Mesenchymal stem cell (in vitro differentiated cells and primary cell): ENCODE data around the gene GRIK4.
A peak's percentile ranks its signal among the peaks of the same experiment; 100 is the strongest.

Experiments
- DNase-seq: peaks from one replicate; pipeline ENCODE4 v3.0.0-alpha.2; 2013
- H2AFZ ChIP-seq: one replicate; pipeline ENCODE4 v1.6.1; 2013; ENCODE audit warnings: low read depth, mild to moderate bottlenecking, control low read depth, inconsistent platforms, low read length, moderate library complexity
- H2AK5ac ChIP-seq: 2 replicates; pipeline ENCODE4 v1.6.1; 2013; ENCODE audit warnings: low read length, moderate library complexity, mild to moderate bottlenecking, inconsistent platforms; ENCODE audit not compliant: severe bottlenecking
- H2BK120ac ChIP-seq: one replicate; pipeline ENCODE4 v1.6.1; 2013; ENCODE audit warnings: low read depth, mild to moderate bottlenecking, inconsistent platforms, low read length, moderate library complexity
- H2BK12ac ChIP-seq, 2 experiments: one replicate each; pipeline ENCODE4 v1.6.1; 2013; ENCODE audit warnings: inconsistent platforms in 2 of 2, low read length in 2 of 2, mild to moderate bottlenecking in 2 of 2, moderate library complexity in 2 of 2, control low read depth in 1 of 2
- H2BK15ac ChIP-seq: one replicate; pipeline ENCODE4 v1.6.1; 2013; ENCODE audit warnings: mild to moderate bottlenecking, low read depth, inconsistent platforms; ENCODE audit not compliant: poor library complexity, severe bottlenecking
- H2BK5ac ChIP-seq: 2 replicates; pipeline ENCODE4 v1.6.1; 2013; ENCODE audit warnings: low read depth, mild to moderate bottlenecking, low read length, control low read depth, inconsistent platforms; ENCODE audit not compliant: poor library complexity, severe bottlenecking
- H3K14ac ChIP-seq, 2 experiments: one replicate each; pipeline ENCODE4 v1.6.1; 2013; ENCODE audit warnings: inconsistent platforms in 2 of 2, low read length in 2 of 2, control low read depth in 1 of 2, mild to moderate bottlenecking in 1 of 2, moderate library complexity in 1 of 2
- H3K18ac ChIP-seq, 2 experiments: one replicate each; pipeline ENCODE4 v1.6.1; 2013; ENCODE audit warnings: inconsistent platforms in 2 of 2, low read length in 2 of 2, control low read depth in 1 of 2, low read depth in 1 of 2, mild to moderate bottlenecking in 1 of 2
- H3K23ac ChIP-seq, 2 experiments: one replicate each; pipeline ENCODE4 v1.6.1; 2013; ENCODE audit warnings: inconsistent platforms in 2 of 2, low read length in 2 of 2, mild to moderate bottlenecking in 2 of 2, moderate library complexity in 2 of 2, control low read depth in 1 of 2
- H3K27ac ChIP-seq: 2 replicates; pipeline ENCODE4 v1.5.1; 2013; ENCODE audit warnings: mild to moderate bottlenecking, moderate library complexity, low read length, control low read depth, inconsistent platforms; ENCODE audit not compliant: poor library complexity, severe bottlenecking
- H3K27me3 ChIP-seq, 2 experiments: 2 replicates each; pipeline versions ENCODE4 v1.6.1 to v1.7.0; 2013; ENCODE audit warnings: low read length in 2 of 2, mild to moderate bottlenecking in 2 of 2, moderate library complexity in 2 of 2, control low read depth in 1 of 2, inconsistent platforms in 1 of 2; ENCODE audit not compliant: control insufficient read depth in 1 of 2, insufficient read depth in 1 of 2
- H3K36me3 ChIP-seq, 2 experiments: 2 replicates each; pipeline versions ENCODE4 v1.6.1 to v1.7.0; 2013; ENCODE audit warnings: low read length in 2 of 2, control low read depth in 1 of 2, inconsistent platforms in 1 of 2, low read depth in 1 of 2, mild to moderate bottlenecking in 1 of 2; ENCODE audit not compliant: insufficient read depth in 2 of 2, control insufficient read depth in 1 of 2
- H3K4ac ChIP-seq, 2 experiments: one replicate each; pipeline ENCODE4 v1.6.1; 2013; ENCODE audit warnings: inconsistent platforms in 2 of 2, low read length in 2 of 2, mild to moderate bottlenecking in 2 of 2, moderate library complexity in 2 of 2, control low read depth in 1 of 2, low read depth in 1 of 2
- H3K4me1 ChIP-seq: 2 replicates; pipeline ENCODE4 v1.6.1; 2013; ENCODE audit warnings: low read depth, low read length, control low read depth; ENCODE audit not compliant: control insufficient read depth, insufficient read depth
- H3K4me2 ChIP-seq: 2 replicates; pipeline ENCODE4 v1.6.1; 2013; ENCODE audit warnings: low read length, mild to moderate bottlenecking, inconsistent platforms; ENCODE audit not compliant: poor library complexity, severe bottlenecking
- H3K4me3 ChIP-seq, 2 experiments: 2 replicates each; pipeline versions ENCODE4 v1.5.1 to v1.7.0; 2013; ENCODE audit warnings: low read length in 2 of 2, mild to moderate bottlenecking in 2 of 2, control low read depth in 1 of 2, low read depth in 1 of 2; ENCODE audit not compliant: insufficient read depth in 1 of 2
- H3K79me1 ChIP-seq: replicated peaks from 2 replicates; pipeline ENCODE4 v1.6.1; 2013; ENCODE audit warnings: mild to moderate bottlenecking, control low read depth, low read length, inconsistent platforms; ENCODE audit not compliant: poor library complexity, severe bottlenecking
- H3K9ac ChIP-seq: 2 replicates; pipeline ENCODE4 v1.7.0; 2013; ENCODE audit warnings: mild to moderate bottlenecking, low read length, moderate library complexity
- H3K9me3 ChIP-seq: 2 replicates; pipeline ENCODE4 v1.7.0; 2013; ENCODE audit warnings: mild to moderate bottlenecking, low read length; ENCODE audit not compliant: control insufficient read depth
- H4K8ac ChIP-seq: one replicate; pipeline ENCODE4 v1.6.1; 2013; ENCODE audit warnings: inconsistent platforms, mild to moderate bottlenecking, low read length, moderate library complexity
- H4K91ac ChIP-seq: one replicate; pipeline ENCODE4 v1.6.1; 2013; ENCODE audit warnings: mild to moderate bottlenecking, low read length, inconsistent platforms
- WGBS: methylation state at CpG from one replicate; pipeline ENCODE4 v1.1.7; 2013; ENCODE audit warnings: mixed read lengths; 5-methylcytosine and 5-hydroxymethylcytosine counted together

GRIK4 gene

DNA sequence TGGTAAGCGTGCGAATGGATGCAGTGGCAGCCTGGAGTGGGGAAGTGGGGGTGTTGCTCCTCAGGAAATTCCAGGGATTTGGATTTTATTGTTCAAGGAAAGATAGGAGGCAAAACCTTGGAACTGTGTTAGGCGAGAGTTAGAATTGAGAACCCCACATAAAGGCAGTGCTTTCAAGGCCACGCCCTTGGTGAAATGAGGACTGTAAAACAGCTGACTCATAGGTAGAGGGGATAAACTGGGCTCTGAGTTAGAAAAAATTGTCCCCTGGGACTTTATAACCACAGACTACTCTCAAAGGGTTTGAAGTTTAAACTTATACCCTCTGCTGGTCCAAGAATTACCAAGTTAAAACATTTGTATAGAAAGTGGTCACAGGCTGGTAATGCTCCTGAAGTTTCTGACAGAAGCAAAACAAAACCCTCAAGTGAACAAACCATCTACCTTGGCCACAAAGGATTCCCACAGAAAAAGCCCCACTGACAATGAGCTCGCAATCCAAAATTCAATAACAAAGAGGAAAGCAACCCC, 262.0 kb downstream of the GRIK4 start:
- Histone ChIP-seq H3K4me1 (no peaks in the 10 kb centered on the region), H3K4me3 (no peak overlapping the region), H3K4ac (no peak overlapping the region), H3K27me3 (peaks cover 16 to 37% of the 10 kb centered on the region in 2 experiments), H3K9ac (no peak overlapping the region), H2AK5ac (no peak overlapping the region), H4K91ac (no peak overlapping the region), H2AFZ (no peak overlapping the region), H4K8ac (no peak overlapping the region), H3K4me2 (no peak overlapping the region), H3K36me3 (no peaks in the 10 kb centered on the region), H2BK12ac (no peak overlapping the region), H3K79me1 (no peaks in the 10 kb centered on the region), H3K18ac (no peak overlapping the region), H2BK5ac (no peak overlapping the region), H2BK120ac (no peak overlapping the region), H3K27ac (no peak overlapping the region), H3K23ac (no peak overlapping the region), H3K14ac (no peak overlapping the region), H2BK15ac (no peak overlapping the region), H3K9me3 (no peaks in the 10 kb centered on the region)
- DNase-seq: peak; percentile 14
- 83% methylated on average over 5 of the region's 5 CpGs for WGBS

DNA sequence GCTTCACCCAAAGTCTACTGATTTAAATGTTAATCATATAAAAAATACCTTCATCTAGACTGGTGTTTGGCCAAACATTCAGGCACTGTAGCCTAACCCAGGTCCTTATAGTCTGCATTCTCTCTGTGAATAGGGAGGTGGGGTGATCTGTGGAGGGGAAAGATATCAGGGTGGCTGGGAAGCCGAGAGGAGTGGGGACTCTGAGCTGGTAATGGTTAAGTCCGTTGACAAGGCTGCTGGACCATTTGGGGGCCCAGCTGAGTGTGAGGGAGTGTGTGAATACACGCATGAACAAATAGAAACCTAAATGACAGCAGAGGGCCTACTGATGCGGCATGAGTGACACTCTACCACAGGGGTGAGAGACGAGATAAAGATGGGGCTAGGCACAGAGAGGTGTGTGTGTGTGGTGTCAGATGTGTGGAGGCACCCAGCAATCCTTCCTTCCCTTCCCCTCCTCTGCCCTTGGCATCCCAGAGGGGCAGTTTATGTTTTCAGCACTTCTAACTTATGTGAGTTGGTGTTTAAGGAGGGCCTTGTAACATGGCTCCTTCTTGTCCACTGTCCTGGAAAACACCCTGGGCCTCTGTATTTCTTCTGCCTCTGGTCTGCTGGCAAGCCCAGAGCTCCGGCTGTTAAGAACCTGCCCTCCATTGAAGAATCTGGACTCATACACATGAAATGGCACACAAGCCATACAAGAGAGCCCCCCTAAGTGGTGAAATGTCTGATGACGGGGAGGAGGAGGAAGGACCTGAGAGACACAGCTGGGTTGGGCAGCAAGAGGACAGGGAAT, 263.2 kb downstream of the GRIK4 start:
- Histone ChIP-seq H3K4me3 (no peak overlapping the region), H2BK120ac (no peak overlapping the region)

DNA sequence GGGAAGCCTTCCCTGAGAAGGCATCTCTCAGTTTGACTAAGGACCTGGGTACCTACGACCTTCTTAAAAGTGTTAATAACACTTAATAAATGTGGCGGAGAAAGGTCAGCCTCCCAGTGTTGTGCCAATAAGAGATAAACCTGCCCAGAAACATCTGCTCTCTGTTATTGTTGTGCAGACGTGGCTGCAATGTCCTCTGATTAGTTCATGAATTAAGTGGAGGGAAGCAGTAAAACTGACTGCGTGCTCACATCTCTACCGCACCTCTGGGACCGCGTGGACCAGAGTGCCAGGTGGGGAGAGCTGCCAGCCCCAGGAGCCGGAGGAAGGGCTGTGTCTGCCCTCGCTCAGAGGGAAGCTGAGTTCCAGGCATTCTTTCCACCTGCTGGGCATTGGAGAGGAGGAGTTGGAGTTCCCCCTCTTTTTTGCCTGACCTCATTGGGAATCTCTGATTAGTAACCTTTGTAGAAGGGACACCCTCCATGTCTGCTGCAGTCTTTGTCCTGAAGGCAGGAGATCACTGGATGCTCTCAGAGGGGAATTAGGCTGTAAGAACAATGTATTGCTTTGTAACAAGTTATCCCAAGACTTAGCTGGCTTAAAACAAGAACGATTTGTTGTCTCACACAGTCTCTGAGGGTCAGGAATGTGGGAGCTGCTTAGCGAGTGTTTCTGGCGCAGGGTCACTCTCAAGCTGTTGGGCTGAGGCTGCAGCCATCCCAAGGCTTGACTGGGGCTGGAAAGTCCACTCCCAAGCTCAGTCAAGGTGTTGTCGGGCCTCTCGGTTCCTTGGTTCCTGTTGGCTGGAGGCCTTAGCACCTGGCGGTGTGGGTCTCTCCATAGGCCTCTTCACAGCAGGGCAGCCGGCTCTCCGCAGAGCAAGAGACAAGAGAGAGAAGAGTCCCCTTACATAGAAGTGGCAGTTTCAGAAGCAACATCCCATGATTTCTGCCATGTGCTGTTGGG, 264.7 kb downstream of the GRIK4 start:
- Histone ChIP-seq H2BK12ac (no peak overlapping the region), H3K4me1 (no peaks in the 10 kb centered on the region), H3K14ac (no peak overlapping the region), H3K4ac (no peak overlapping the region), H3K23ac (no peak overlapping the region), H3K27ac (no peak overlapping the region), H2BK15ac (no peak overlapping the region), H3K4me2 (no peak overlapping the region), H3K27me3 (peaks cover 22 to 47% of the 10 kb centered on the region in 2 experiments), H4K91ac (no peak overlapping the region), H3K9ac (no peak overlapping the region), H3K36me3 (no peaks in the 10 kb centered on the region), H3K18ac (no peak overlapping the region), H2BK5ac (no peak overlapping the region), H3K79me1 (no peaks in the 10 kb centered on the region), H4K8ac (no peak overlapping the region), H2AK5ac (no peak overlapping the region), H2BK120ac (no peak overlapping the region), H2AFZ (no peak overlapping the region), H3K4me3 (no peak overlapping the region), H3K9me3 (no peaks in the 10 kb centered on the region)
- 84% methylated on average over 17 of the region's 17 CpGs for WGBS
- no peak for DNase-seq

More for the DNA sequence above, 263.2 kb downstream of the GRIK4 start:
- Histone ChIP-seq H3K14ac (no peak overlapping the region), H3K79me1 (no peaks in the 10 kb centered on the region), H3K4me2 (no peak overlapping the region), H3K4ac (no peak overlapping the region), H3K23ac (no peak overlapping the region), H2BK5ac (no peak overlapping the region), H2BK12ac (no peak overlapping the region), H3K36me3 (no peaks in the 10 kb centered on the region), H3K4me1 (no peaks in the 10 kb centered on the region), H2AK5ac (no peak overlapping the region), H3K9me3 (no peaks in the 10 kb centered on the region), H3K27ac (no peak overlapping the region), H3K18ac (no peak overlapping the region), H3K9ac (no peak overlapping the region), H2BK15ac (no peak overlapping the region), H4K91ac (no peak overlapping the region), H4K8ac (no peak overlapping the region), H2AFZ (no peak overlapping the region), H3K27me3 (peaks cover 22 to 45% of the 10 kb centered on the region in 2 experiments)
- WGBS: 87% methylated on average over 7 of the region's 7 CpGs
- DNase-seq: no peak
